Activated CD8-positive, alpha-beta memory T cell treated with anti-CD3 and anti-CD28 coated beads, Interleukin-2, amount 50 U/mL, for 1 hour (primary cell): Measurements from ENCODE around the gene SMOC1.

ENCODE experiments used
- DNase-seq: peaks from one replicate; pipeline ENCODE4 v3.0.0-alpha.2; 2020; ENCODE audit errors: extremely low read depth

Gene SMOC1

GRCh38 chr14:70045310-70045709 lies 166.1 kb downstream of the SMOC1 start:
- DNase-seq: no peak

- DNase-seq: no peak
These were observed 166.8 kb downstream of the SMOC1 start for GRCh38 chr14:70045844-70046535.

GRCh38 chr14:70047598-70048312 lies 168.5 kb downstream of the SMOC1 start:
- no peak for DNase-seq

GRCh38 chr14:70048313-70048654 lies 169.1 kb downstream of the SMOC1 start:
- no peak for DNase-seq

GRCh38 chr14:70049605-70050004 lies 170.4 kb downstream of the SMOC1 start:
- no peak for DNase-seq

GRCh38 chr14:70050136-70050535 lies 170.9 kb downstream of the SMOC1 start:
- DNase-seq: no peak

GRCh38 chr14:70052990-70053389 lies 173.8 kb downstream of the SMOC1 start:
- DNase-seq: no peak

- DNase-seq: no peak
These were observed 178.4 kb downstream of the SMOC1 start for GRCh38 chr14:70057519-70058136.

- no peak for DNase-seq
These were observed 180.3 kb downstream of the SMOC1 start for GRCh38 chr14:70059545-70059944.

- no peak for DNase-seq
These were observed 181.9 kb downstream of the SMOC1 start for GRCh38 chr14:70061108-70061507.

GRCh38 chr14:70064136-70064865 lies 185.1 kb downstream of the SMOC1 start:
- DNase-seq: no peak

GRCh38 chr14:70067810-70068209 lies 188.6 kb downstream of the SMOC1 start:
- no peak for DNase-seq

GRCh38 chr14:70069186-70069585 lies 190.0 kb downstream of the SMOC1 start:
- no peak for DNase-seq

- DNase-seq: no peak
These were observed 194.8 kb downstream of the SMOC1 start for GRCh38 chr14:70073924-70074566.

- DNase-seq: no peak
These were observed 197.8 kb downstream of the SMOC1 start for GRCh38 chr14:70077005-70077404.

- no peak for DNase-seq
These were observed 198.5 kb downstream of the SMOC1 start for GRCh38 chr14:70077720-70078119.

- DNase-seq: no peak
These were observed 199.1 kb downstream of the SMOC1 start for GRCh38 chr14:70078329-70078728.

GRCh38 chr14:70080076-70080475 lies 200.9 kb downstream of the SMOC1 start:
- DNase-seq: no peak
